GM21576 (cell line): ENCODE data around the gene SLC20A1.

Experiments used
- ATAC-seq: cut with Tn5 transposase; IDR thresholded peaks from one replicate; pipeline ENCODE4 v1.9.1; 2021; ENCODE audit warnings: mild to moderate bottlenecking, moderate library complexity; ENCODE audit not compliant: unreplicated experiment

The SLC20A1 gene

DNA sequence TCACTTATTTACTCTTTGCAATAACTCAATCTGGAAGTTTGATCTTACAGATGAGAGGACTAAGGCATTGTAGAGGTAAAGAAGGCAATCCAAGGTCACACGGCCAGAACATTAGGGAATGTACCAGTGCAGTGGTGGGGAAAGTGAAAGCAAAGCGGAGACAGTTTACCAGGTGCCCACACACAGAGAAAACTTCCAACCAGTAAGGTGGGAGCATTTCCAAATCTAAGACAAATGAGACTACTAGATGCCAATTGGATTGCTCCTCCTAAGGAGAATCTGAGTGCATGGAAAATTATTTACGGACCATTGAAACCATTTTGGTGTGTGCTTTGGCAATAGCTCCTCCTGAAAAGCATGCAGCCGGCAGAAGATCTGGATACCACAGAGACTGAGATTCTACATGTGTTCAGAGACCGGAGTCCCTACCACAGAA lies 34.9 kb downstream of the SLC20A1 start:
- no peak for ATAC-seq

DNA sequence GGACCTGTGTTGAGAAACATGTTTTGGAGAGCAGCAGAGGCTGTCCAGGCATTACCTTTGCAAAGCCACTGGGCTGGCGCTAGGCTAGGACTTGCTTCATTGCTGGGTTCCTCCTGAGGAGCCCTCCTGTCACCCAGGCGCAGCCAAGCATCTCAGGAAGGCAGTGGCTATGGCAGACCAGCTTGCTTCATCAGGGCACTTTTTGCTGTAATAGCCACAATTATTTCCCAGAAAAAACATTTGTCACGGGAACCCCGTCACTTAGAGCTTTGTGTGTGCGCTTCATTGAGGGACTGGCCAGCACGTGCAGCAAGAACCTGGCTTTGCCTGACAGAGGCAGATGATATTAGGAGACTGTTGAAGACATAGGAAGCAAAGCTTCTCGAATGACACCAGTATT lies 36.4 kb downstream of the SLC20A1 start:
- no peak for ATAC-seq

DNA sequence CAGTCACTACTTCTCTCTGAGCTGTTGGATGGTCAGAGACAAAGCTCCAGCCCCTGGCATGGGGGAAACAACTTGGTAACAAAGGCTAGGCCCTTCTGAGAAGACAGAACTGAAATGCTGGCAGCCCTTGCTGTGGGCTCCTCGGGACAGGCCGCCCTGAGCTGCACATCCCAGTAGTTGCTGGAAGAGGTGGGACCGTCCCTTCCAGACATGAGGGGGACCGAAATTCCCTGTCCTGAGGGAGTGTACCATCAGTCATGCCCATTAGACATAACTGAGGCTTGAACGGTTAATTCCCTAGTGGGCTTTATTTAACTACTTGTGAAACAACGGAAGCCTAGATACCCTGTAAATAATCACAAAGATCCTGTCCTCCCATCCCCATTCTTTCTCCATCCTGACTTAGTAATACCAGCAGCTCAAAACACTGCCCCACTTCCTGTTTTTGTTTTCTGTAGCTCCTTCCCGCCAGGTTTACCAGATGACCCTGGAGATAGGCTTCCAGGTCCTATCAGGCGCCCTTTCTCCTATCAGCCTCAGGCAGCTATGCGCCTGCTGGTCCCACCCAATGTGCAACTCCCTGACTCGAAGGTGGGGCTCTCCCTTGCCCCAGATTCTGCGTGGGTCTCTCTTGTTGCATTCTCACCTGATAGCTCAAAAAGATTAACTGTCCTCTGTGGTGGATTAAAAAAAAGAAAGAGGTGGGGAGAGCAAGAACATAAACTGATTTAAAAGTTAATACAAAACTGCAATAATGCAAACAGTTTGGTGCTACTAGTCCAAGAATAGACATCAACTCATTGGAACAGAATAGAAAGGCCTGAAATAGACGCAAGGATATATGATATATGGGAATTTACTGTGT lies 38.0 kb downstream of the SLC20A1 start:
- ATAC-seq: no peak

DNA sequence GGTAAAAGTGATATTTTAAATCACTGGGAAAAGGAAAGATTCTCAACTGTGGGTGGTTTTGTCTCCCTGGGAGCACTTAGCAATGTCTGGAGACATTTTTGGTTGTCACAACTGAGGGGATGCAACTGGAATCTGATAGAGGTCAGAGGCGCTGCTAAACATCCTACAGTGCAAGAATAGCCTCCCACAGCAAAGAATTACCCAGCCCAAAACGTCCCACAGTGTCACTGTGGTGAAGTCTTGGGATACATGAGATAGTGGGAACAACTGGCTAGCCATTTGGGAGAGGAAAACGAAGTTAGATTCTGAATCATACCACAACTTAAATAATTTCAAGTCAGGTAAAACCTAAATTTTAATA lies 38.7 kb downstream of the SLC20A1 start:
- no peak for ATAC-seq

DNA sequence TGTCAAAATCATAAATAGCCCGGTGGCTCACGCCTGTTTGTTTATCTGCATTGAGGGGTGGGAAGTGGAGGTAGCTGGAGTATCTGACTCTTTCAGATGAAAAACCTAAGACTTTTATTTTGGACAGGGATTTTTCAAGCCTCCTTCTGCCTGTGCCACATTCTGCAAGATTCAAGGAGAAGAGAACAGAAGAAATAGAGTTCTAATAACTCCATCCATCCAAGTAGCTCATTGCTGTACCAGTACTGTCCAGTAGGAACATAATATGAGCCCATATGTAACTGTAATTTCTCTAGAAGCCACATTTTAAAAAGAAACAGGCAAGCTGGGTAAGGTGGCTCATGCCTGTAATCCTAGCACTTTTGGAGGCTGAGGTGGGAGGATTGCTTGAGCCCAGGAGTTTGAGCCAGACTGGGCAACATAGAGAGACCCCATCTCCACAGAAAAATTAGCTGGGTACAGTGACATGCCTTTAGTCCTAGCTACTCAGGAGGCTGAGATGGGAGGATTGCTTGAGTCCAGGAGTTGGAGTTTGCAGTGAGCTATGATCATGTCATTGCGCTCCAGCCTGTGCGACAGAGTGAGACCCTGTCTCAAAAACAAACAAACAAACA lies 39.6 kb downstream of the SLC20A1 start:
- ATAC-seq: no peak

DNA sequence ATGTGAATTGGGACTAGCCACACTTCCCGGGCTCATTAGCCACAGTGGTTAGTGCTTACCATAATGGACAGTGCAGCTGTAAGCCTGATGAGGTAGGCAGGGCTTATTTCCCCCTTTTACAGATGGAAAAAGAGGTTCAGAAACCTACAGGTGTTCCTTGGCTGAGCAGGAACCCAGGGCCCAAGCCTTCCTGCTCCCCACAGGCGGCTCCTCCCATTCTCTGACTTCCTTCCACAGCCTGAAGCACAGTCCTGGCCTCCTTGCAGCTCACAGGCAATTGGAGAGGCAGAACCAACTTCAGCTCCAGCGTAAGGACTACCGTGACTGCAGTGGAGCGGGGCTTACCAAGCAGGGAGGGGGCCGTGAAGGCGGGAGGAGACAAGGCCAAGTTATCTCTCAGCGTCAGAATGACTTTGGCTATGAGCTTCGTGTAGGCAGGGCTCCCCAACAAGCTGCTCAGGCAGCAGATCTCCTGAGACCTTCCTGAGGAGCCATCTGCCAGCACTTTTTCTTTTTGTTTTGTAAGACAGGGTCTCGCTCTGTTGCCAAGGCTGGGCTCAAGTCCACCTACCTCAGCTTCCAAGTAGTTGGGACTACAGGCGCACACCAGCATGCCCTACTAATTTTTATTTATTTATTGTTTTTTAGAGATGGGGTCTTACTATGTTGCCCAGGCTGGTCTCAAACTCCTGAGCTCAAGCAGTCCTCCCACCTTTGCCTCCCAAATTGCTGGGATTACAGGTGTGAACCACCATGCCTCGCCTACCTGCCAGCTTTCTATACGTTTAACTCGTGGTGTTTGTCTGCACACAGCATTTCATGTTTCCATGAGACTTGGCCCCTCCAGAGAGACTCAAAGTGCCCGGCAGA lies 40.8 kb downstream of the SLC20A1 start:
- ATAC-seq: no peak

DNA sequence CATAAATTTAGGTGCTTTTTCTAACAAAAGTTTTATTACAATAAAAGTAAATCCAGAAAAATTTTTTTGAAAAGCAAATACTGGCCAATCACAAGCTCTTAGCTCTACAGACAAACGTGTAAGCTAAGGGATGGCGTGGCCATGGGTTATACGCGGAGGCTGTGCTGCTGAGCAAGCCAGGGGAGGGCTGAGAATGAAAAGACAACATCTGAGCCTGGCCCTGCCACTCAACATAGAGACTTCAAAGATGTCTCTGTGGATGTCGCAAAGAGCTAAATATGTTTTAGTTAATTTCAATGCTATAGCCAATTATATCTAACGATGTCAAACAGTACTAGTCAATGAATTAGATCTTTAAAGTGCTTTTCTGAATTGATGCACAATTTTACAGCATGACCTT lies 41.8 kb downstream of the SLC20A1 start:
- ATAC-seq: no peak

DNA sequence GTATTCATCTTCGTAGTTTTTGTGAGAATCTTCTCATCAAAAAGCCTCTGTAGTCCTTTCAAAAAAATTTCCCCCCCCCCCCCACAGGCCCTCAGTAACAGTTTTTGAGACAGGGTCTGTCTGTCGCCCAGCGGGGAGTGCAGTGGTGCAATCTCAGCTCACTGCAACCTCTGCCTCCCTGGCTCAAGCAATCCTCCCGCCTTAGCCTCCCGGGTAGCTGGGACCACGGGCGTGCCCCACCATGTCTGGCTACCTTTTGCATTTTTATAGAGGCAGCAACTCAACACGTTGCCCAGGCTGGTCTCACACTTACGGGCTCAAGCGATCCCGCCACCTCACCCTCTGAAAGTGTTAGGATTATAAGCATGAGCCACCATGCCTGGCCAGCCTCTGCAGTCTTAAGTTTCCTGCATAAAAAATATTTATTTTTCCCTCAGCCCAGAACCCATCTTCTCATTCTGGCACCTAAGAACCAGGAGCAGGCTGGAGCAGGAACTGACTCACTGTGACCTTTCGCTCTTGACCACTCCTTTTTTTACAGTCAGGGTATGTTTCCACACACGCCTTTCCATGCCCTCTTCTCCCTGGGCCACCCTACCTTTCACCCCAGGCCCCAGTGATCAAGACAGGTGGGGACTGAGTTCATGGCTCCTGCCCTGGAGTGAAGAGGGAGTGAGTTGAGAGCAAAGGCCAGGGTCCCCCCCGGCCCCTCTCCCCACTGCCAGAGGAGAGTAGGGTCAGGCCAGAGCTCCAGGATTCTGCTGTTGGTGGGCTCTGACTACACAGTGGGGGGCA lies 42.5 kb downstream of the SLC20A1 start:
- no peak for ATAC-seq

DNA sequence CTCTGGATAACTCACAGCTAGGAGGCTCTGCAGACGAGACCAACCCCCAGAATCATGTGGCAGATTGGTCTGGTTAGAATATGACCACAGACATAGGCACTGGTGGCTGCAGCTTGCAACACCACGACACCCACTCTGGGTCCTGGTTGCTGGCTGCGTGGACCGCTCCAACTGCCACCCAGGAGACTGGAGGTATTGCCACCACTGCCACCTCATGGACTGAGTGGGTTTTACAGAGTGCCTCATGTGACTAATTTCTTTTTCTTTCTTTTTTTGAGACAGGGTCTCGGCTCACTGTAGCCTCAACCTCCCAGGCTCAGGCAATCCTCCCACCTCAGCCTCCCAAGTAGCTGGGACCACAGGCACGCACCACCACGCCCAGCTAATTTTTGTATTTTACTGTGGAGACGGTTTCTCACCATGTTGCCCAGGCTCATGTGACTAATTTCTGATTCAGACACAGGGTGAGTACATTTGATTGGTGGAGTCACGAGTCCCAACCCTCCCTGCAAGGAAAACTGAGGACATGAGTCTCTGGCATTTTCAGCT lies 45.2 kb downstream of the SLC20A1 start:
- ATAC-seq: no peak

DNA sequence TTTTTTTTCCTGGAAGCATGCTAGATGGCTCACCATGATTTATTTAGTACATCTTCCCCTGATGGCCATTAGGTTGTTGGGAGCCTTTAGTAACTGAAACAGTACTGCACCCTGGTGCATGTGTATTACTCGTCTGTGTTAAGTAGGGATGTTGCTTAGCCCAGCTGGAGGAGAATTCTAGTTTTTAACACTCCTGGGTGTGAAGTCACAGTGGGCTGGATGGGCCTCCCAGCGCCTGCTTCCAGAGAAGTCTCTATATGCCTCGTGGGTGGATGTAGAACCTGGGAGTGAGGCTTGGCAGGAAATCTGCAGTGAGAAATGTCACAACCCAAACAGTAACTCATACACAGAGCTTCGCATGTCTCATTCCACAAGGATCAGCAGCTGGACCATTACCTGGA lies 46.1 kb downstream of the SLC20A1 start:
- no peak for ATAC-seq

DNA sequence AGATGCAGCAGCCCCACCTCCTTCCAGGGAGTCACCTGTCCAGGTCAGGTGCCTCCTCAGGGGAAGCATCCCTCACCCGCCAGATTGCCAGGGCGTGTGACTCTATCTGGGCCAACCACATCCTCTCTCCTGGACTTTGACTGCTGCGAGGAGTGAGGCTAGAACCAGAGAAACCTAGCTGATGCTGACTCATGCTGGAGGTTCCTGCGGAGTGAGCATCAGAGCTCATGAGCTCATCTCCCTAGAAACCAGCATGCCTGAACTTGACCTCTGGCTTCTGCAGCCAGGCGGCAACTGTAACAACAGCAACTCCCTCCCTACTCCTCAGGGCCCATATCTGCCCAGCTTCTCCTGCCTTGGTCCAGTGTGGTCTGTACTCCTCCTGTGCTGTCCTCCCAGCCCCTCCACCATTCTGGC lies 46.8 kb downstream of the SLC20A1 start:
- peak; percentile 91 for ATAC-seq

DNA sequence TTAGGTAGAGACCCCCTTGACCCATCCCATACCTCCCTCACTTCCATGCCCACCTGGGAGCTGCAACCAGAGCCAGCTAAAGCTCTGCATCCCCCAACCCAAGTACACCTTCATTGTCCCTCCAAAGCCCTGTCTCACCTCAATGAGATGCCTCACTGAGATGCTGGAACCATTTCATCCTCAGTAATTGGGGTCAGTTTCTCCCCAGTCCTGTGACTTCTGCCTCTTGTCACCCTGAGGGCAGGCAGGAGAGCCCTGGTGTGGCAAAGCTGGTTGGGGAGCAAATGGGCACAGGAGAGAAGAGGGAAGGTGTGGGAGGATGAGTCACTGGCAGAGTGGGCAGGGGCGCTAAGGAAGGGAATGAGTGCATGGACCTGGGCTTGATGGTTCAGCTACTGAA lies 47.2 kb downstream of the SLC20A1 start:
- no peak for ATAC-seq

DNA sequence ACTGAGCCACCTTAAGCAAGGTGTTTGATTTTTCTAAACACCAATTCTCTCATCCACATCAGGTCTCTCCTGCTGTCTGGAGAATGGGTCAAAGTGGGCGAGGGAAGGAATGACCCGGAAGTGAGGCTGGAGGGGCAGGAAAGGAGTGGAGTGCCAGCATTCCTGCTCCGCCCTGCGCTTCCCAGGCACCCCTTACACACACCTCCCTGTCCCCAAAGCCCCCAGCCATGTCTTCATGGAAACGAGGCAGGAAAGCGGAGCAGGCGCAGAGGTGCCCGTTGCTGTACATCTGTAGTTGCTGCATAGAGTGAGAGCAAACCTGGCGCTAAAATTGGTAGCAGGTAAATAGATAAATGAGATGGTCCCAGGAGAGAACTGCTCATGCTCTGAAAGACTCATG lies 47.9 kb downstream of the SLC20A1 start:
- ATAC-seq: no peak

DNA sequence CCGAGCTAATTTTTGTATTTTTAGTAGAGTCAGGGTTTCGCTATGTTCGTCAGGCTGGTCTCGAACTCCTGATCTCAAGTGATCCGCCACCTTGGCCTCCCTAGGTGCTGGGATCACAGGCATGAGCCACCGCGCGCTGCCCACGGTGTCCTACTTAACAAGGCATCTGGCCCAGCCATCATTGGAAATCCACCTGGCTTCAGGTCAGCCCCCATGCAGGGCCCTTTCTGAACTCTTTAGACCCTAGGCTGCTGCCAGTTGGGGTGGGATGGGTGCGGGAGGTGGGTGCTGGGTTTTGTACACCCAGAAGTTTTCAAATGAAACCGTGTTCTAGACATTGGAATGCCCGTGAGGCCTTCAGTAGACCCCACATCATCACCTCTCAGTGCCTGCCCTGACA lies 48.4 kb downstream of the SLC20A1 start:
- ATAC-seq: no peak

DNA sequence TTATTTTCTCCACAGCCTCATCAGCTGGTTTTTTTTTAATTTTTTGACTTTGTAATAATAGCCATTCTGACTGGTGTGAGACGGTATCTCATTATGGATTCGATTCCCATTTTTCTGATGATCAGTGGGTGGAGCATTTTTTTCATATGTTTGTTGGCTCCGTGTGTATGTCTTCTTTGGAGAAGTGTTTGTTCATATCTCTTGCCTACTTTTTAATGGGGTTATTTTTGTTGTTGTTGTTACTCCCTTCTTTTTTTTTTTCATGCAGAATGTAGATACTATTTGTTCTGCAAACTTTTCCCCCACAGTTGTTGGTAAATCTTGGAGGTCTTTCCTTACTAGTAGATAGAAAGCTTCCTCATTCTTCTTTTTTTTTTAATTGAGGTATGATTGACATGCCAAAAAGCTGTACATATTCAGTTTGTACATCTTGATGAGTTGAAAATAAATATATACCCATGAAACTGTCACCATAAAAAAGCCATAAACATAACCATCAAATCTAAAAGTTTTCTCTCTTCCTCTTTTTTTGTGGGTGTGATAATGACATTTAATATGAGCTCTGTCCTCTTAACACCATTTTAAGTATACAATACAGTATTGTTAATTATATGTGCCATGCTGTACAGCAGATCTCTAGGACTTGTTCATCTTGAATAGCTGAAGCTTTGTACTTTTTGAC lies 53.2 kb downstream of the SLC20A1 start:
- no peak for ATAC-seq

DNA sequence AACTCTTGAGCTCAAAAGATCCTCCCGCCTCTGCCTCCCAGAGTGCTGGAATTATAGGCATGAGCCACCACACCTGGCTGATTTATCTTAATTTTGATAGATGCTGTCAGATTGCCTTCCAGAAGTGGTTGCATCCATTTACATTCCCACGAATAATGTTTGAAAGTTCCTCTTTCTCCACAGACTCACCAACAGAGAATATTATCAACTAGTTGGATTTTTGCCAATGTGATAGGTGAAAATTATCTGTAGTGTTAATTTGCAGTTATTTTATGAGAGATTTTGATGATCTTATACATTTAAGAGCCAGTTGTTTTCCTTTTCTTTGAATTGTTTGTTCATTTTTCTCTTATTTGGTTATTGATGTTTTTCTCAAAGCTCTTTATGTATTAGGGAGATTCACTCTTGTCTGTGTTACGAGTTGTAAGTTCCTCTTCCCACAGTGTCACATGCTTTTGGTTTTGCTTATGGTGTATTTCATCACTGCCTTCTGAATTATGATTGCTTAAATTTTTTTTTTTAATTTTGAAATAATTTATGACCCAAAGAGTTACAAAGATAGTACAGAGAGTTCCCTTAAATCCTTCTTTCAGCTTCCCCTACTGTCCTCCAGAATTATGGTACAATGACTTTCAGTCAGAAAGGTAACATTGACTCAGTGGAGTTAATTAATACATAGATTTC lies 54.4 kb downstream of the SLC20A1 start:
- ATAC-seq: no peak

DNA sequence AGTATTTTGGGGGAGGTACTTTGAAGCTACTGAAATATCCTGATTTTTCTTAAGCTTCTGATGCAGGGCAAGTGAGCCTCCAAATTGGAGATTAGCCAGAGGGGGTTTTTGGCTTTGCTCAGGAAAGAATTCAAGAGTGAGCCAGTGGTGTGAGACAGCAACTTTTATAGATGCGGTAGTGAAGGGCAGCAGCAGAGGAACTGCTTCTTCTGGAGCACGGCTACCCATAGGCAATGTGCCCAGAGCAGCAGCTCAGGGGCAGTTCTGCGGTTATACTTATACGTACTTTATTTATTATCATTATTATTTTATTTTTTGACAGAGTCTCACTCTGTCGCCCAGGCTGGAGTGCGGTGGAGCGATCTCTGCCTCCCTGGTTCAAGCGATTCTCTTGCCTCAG lies 55.3 kb downstream of the SLC20A1 start:
- no peak for ATAC-seq

DNA sequence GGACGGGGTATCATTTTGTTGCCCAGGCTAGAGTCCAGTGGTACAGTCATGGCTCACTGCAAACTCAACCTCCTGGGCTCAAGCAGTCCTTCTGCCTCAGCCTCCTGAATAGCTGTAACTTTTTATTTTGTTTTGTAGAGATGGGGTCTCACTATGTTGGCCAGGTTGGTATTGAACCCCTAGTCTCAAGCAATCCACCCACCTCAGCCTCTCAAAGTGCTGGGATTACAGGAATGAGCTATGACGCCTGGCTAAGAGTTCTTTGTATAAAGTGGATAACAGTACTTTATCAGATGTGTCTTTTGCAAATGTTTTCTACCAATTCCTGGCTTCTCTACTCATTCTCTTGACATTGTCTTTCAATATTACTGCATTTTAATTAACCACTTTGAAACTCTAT lies 57.9 kb downstream of the SLC20A1 start:
- no peak for ATAC-seq

DNA sequence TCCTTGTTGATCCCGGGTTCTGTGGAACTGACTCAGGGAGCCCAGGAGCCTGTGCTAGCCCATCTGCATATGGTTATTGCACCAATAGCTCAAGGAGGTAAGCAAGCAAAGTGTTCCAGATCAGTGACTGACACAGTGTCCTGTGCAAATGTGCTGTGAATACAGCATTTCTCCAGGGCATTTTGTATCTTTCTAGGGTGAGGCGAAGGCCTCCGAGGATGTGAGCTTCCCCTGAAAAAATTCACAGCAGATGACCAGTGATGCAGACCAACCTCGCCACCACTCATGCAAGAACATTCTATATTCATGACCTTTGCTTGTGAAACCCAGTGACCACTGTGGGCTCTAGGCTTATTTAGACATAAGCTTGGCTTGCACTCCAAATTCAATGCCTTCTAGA lies 59.8 kb downstream of the SLC20A1 start:
- ATAC-seq: no peak
